Activated naive CD4-positive, alpha-beta T cell treated with anti-CD3 and anti-CD28 coated beads, Interleukin-2, amount 50 U/mL, for 24 hours (primary cell): ENCODE data around the gene AKR1C3.

ENCODE experiments used
- H3K27ac Mint-ChIP-seq: one replicate; pipeline ENCODE4 v1.8.0; 2021; ENCODE audit warnings: mild to moderate bottlenecking, mixed read lengths
- H3K27me3 Mint-ChIP-seq: one replicate; pipeline ENCODE4 v1.8.0; 2021; ENCODE audit warnings: mixed read lengths
- H3K36me3 Mint-ChIP-seq: one replicate; pipeline ENCODE4 v1.8.0; 2021; ENCODE audit warnings: mixed read lengths
- H3K4me1 Mint-ChIP-seq: one replicate; pipeline ENCODE4 v1.8.0; 2021; ENCODE audit warnings: mixed read lengths
- H3K4me3 Mint-ChIP-seq: one replicate; pipeline ENCODE4 v1.8.0; 2021; ENCODE audit warnings: mild to moderate bottlenecking, mixed read lengths
- H3K9me3 Mint-ChIP-seq: one replicate; pipeline ENCODE4 v1.8.0; 2021; ENCODE audit warnings: mixed read lengths

AKR1C3 gene

GRCh38 chr10:5147255-5147980 is 53.2 kb downstream of the AKR1C3 start:
- H3K36me3 Mint-ChIP-seq: no peaks in the 10 kb centered on the region
- no peak overlapping the region for H3K4me3 Mint-ChIP-seq
- H3K4me1 Mint-ChIP-seq: no peaks in the 10 kb centered on the region
- H3K27me3 Mint-ChIP-seq: peaks cover 2% of the 10 kb centered on the region
- no peak overlapping the region for H3K27ac Mint-ChIP-seq
- H3K9me3 Mint-ChIP-seq: peaks cover 6% of the 10 kb centered on the region

- Mint-ChIP-seq H3K9me3 (peaks cover 5% of the 10 kb centered on the region), H3K4me1 (no peaks in the 10 kb centered on the region), H3K4me3 (no peak overlapping the region), H3K27me3 (peaks cover 2% of the 10 kb centered on the region), H3K36me3 (no peaks in the 10 kb centered on the region), H3K27ac (no peak overlapping the region)
These were observed 53.9 kb downstream of the AKR1C3 start for GRCh38 chr10:5147981-5148677.

- Mint-ChIP-seq H3K27ac (no peak overlapping the region), H3K4me3 (no peak overlapping the region), H3K36me3 (no peaks in the 10 kb centered on the region), H3K9me3 (peaks cover 5% of the 10 kb centered on the region), H3K4me1 (no peaks in the 10 kb centered on the region), H3K27me3 (peaks cover 2% of the 10 kb centered on the region)
These were observed 54.4 kb downstream of the AKR1C3 start for GRCh38 chr10:5148678-5149032.

GRCh38 chr10:5151076-5151475 is 56.9 kb downstream of the AKR1C3 start:
- Mint-ChIP-seq H3K27me3 (peaks cover 2% of the 10 kb centered on the region), H3K4me1 (no peaks in the 10 kb centered on the region), H3K4me3 (no peak overlapping the region), H3K36me3 (no peaks in the 10 kb centered on the region), H3K27ac (no peak overlapping the region), H3K9me3 (peaks cover 5% of the 10 kb centered on the region)

GRCh38 chr10:5155951-5156350 is 61.7 kb downstream of the AKR1C3 start:
- no peak overlapping the region for H3K4me3 Mint-ChIP-seq
- H3K36me3 Mint-ChIP-seq: no peaks in the 10 kb centered on the region
- H3K27me3 Mint-ChIP-seq: peaks cover 4% of the 10 kb centered on the region
- no peak overlapping the region for H3K27ac Mint-ChIP-seq
- peaks cover 5% of the 10 kb centered on the region for H3K9me3 Mint-ChIP-seq
- no peaks in the 10 kb centered on the region for H3K4me1 Mint-ChIP-seq
